T follicular helper cell (primary cell): Measurements from ENCODE around the gene SLC22A16.

Experiments
- DNase-seq: peaks from one replicate; pipeline ENCODE4 v3.0.0-alpha.2; 2020; ENCODE audit warnings: low read depth

Gene SLC22A16

GRCh38 chr6:110400208-110400607 lies 76.2 kb downstream of the SLC22A16 start:
- no peak for DNase-seq

DNA sequence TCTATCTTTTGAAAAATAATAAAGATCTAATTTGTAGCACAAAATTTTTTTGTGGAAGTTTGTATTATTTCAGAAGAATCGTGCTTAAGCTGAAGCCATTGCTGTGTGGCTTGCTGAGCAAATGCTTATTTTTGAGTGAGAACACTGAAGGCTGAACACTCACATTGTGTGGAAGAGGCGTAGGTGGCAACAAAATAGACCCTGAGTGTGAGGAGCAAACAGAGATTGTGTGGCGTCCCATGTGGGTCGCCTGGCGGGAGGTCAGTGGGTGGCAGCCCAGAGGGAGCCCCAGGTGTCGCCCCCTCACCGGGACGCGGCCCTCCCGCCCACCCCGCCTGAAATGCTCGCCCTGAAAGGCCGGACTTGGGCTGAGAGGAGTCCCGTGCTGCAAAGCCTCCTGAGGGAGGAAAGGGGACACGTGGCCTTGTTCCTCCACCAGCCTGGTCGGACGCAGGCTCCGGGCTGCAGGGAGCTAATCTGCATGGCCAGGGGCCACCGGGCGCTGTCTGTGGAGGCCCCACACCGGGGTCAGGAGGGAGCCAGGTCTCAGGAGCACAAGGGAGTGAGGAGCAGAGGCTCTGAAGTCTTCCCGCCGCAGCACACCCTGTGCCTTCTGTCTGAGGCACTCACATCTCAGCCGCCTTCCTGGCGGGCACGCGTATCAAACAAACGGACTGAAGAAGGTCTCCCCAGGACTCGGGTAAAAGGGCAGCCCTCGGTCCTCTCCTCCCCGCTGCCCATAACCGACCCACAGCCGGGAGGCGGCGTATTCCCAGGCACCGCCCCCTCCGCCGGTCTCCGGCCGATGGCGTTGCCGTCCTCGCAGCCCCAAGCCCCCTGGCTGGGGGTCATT lies 77.0 kb downstream of the SLC22A16 start:
- no peak for DNase-seq

DNA sequence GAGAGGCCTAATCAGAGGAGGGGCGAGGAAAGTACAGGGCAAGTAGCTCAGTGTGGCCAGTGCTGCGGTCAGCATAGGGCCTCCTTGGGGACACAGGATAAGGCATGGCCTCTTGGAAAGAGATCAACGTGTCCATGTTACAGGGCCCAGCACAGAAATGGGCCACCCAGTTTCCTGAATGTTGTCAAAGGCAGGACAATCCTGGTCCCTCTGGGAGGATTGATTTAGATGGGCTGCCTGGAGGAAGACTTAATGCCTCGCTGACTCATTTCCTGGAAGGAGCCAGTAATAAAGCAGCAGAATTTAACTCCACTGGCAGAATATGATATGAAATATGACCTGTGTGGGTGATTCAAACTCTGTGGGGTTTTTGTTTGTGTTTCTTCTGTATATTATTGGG lies 77.6 kb downstream of the SLC22A16 start:
- no peak for DNase-seq

DNA sequence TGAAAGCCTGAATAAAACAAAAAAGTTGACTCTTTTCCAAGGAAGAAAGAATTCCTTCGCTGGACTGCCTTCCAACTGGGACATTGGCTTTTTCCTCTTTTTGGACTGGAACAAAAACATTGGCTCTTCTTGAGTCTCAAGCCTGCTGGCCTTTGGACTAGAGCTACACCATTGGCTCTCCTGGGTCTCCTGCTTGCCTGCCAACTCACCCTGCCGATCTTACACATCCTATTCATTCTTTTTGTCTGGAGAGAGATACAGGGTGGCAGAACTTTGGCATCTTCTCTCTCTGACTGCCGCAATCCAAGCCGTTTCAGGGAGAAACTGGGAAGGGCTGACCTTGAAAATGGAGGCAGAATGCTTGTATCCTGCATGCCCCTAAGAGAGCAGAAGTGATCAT lies 81.2 kb downstream of the SLC22A16 start:
- no peak for DNase-seq

DNA sequence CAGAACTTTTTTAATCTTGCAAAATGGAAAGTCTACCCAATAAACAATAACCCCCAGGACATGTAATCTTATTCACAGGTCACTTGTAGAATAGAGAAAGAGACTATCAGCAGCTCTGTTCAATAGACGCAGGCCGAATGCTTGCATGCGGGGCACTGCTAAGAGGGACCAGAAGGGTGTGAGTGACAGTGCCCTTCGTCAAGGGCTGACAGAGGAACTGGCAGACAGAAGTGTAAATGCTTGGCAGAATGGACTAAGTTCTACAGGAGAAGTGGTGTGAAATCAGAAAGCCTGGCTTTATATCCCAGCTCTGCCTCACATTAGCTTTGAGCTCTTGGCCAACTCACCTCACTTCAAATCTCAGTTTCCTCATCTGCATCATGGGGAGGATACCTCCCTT lies 82.0 kb downstream of the SLC22A16 start:
- DNase-seq: no peak

- no peak for DNase-seq
Observed at GRCh38 chr6:110392727-110393126, 83.7 kb downstream of the SLC22A16 start.

- DNase-seq: no peak
Observed at GRCh38 chr6:110390404-110390803, 86.0 kb downstream of the SLC22A16 start.

DNA sequence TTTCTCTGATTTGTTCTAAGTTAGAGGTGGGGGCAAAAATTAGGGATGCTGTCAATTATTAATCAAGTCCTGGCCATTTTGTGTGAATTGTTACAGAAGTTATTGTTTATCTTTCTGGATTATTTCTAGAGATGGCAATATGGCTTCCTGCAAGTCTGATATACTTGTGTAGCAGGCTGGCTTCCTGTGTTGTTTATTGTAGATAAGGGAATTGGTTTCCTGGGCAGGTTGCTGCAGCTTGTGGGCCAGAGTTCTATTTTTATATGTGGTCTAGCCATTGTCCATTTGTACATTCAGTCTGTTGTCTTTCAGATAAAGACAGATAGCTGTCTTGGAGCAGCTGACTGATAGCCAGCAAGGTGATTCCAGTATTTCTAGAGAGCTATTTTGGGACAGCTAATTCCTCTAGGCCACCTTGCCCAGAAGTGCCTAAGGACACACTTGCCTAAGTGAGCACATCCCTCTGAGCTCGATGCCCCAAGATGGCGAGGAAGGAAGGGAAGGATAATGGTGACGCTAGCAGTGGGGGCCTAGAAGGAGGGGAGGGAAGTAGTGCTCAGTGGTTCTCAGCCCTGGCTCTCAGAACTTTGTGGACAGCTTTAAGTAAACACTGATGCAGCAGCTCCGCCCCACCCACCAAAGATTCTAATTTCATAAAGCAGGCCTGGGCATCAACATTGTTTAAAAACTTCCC lies 86.6 kb downstream of the SLC22A16 start:
- no peak for DNase-seq

GRCh38 chr6:110387986-110388385 lies 88.4 kb downstream of the SLC22A16 start:
- no peak for DNase-seq

DNA sequence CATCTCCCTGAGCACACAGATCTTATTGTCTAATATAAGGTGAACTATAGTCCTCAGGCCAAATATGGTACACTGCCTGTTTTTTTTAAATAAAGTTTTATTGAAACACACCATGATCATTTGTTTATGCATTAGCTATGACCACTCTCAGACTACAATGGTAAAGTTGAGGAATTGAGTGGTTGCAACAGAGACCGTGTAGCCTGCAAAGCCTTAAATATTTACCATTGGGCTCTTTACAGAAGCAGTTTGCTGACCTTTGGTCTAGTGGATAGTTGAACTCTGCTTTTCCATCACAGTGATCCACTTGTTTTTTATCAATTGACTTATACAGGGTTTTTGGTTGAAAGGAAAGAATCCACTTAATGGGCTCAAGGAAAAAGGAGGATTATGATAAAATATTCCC lies 91.0 kb downstream of the SLC22A16 start:
- no peak for DNase-seq

GRCh38 chr6:110378552-110378951 lies 97.9 kb downstream of the SLC22A16 start:
- no peak for DNase-seq
